Kidney (tissue), 14 donors: Measurements from ENCODE around the gene SPIB. TPM values are rescaled to one million over a fixed set of nuclear protein-coding genes. Genes with fewer than 3 reads are reported as not detected.

Experiments used
- DNase-seq, 5 donors: peaks; one replicate each; pipeline ENCODE4 v3.0.0-alpha.2; 2013 to 2020
- FAIRE-seq: peaks from 2 replicates; lab custom pipeline; 2012; peaks lifted over from hg19 to GRCh38; lab: Jason Lieb, UNC
- H3K27ac ChIP-seq, 2 donors: one replicate each; pipeline ENCODE4 v1.7.0; 2013; ENCODE audit warnings: low read depth in 2 of 2, low read length in 2 of 2, inconsistent platforms in 1 of 2
- H3K27me3 ChIP-seq: one replicate; pipeline ENCODE4 v1.7.1; 2013; ENCODE audit warnings: low read length, inconsistent platforms; ENCODE audit not compliant: control insufficient read depth, insufficient read depth
- H3K36me3 ChIP-seq, 3 donors: one replicate each; pipeline versions ENCODE4 v1.7.0 to v1.7.1; 2013; ENCODE audit warnings: low read length in 3 of 3, control low read depth in 1 of 3, inconsistent platforms in 1 of 3; ENCODE audit not compliant: insufficient read depth in 3 of 3, control insufficient read depth in 2 of 3
- H3K4me1 ChIP-seq, 3 donors: one replicate each; pipeline versions ENCODE4 v1.7.0 to v1.7.1; 2013; ENCODE audit warnings: low read length in 3 of 3, inconsistent platforms in 1 of 3, low read depth in 1 of 3; ENCODE audit not compliant: control insufficient read depth in 2 of 3, insufficient read depth in 2 of 3
- H3K4me3 ChIP-seq, 3 donors: one replicate each; pipeline versions ENCODE4 v1.7.0 to v1.8.1; 2013; ENCODE audit warnings: low read length in 3 of 3, control low read depth in 1 of 3, inconsistent platforms in 1 of 3
- H3K9ac ChIP-seq, 3 donors: one replicate each; pipeline versions ENCODE4 v1.7.0 to v1.7.1; 2013; ENCODE audit warnings: low read length in 3 of 3, control low read depth in 1 of 3, inconsistent platforms in 1 of 3
- H3K9me3 ChIP-seq, 3 donors: one replicate each; pipeline versions ENCODE4 v1.7.0 to v1.7.1; 2013; ENCODE audit warnings: low read length in 3 of 3, control low read depth in 1 of 3, inconsistent platforms in 1 of 3; ENCODE audit not compliant: control insufficient read depth in 2 of 3, insufficient read depth in 1 of 3
- intact Hi-C: fragments of 100-400 bp; cut with DNase I; formaldehyde crosslinking; loops from one replicate; pipeline ENCODE4 v1.11.1; 2022
- polyA plus RNA-seq: library from polyadenylated mRNA; stranded (reverse); fragments of 350-450 nt; fragmentation: Illumina TruSeq; extraction: RNeasy Lipid Tissue Mini Kit (QIAGEN cat#74804); gene quantifications from one replicate; pipeline ENCODE4 v1.2.3, GENCODE V29; 2014; ENCODE audit warnings: low read depth, low replicate concordance; ENCODE audit not compliant: insufficient read depth
- total RNA-seq: library from RNA; stranded (reverse); fragmentation: NEBNext Ultra II Directional; extraction: Animal tissue kit (Norgen Biotek cat#: 25700); gene quantifications from one replicate; pipeline ENCODE4 v1.2.1, GENCODE V29; 2021
- TF ChIP-seq, protein P1 (sequence below): IDR thresholded peaks from 3 replicates; pipeline ENCODE4 v1.5.1; 2012; ENCODE audit warnings: mild to moderate bottlenecking, moderate library complexity, borderline replicate concordance; ENCODE audit not compliant: insufficient read depth; ENCODE audit errors: extremely low read depth
- donor health status: control.
- donor health status: control.
- donor health status: control.
- donor health status: control.
- donor health status: control.
- donor health status: DM: yes; HTN: yes; CAD: no.
- donor health status: Normal renal cell carcinoma (clear cell type).

The SPIB gene
- total and polyA plus RNA-seq, 2 donors from 2014 or later, result 1.1 TPM; not detected in 1

DNA sequence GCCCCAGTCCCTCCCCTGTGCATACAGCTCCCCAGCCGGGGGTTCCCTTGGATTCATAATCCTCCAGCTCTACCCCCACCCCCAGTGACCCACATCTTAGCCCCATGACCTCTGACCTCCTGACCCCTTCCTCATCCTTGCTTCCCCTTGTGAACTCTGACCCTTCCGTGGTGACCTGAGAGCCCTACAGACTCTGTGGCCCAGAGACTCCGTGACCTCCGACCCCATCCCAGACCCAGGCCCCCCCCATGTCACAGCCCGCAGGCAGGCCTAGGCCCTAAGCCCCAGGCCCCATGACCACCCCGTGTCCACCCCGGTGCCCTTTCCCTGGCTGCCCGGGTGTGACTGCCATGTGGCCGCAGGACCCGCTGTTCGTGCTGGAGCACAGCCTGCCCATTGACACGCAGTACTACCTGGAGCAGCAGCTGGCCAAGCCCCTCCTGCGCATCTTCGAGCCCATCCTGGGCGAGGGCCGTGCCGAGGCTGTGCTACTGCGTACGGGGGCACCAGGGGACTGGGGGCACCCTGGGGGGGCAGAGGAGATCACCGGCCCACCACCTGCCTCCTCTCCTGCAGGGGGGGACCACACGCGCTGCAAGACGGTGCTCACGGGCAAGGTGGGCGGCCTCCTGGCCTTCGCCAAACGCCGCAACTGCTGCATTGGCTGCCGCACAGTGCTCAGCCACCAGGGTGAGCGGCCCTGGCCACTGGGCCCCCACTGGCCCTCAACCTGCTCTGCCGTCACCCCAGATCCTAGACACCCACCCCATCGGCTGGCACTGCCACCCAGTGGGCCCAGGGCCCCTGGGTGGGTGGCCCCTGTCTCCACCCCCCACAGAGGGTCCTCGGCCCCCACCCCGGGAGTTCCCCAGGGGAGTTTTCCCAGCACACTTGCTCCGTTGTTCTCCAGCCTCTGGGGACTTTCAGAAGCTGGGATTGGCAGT, 2.4 kb upstream of the SPIB start:
- Histone ChIP-seq H3K27me3 (peaks cover 5% of the 10 kb centered on the region), H3K9ac (no peak overlapping the region), H3K4me3 (no peak overlapping the region), H3K9me3 (no peaks in the 10 kb centered on the region), H3K36me3 (no peaks in the 10 kb centered on the region), H3K4me1 (no peaks in the 10 kb centered on the region), H3K27ac (no peak overlapping the region)
- TF ChIP-seq, protein P1, sequence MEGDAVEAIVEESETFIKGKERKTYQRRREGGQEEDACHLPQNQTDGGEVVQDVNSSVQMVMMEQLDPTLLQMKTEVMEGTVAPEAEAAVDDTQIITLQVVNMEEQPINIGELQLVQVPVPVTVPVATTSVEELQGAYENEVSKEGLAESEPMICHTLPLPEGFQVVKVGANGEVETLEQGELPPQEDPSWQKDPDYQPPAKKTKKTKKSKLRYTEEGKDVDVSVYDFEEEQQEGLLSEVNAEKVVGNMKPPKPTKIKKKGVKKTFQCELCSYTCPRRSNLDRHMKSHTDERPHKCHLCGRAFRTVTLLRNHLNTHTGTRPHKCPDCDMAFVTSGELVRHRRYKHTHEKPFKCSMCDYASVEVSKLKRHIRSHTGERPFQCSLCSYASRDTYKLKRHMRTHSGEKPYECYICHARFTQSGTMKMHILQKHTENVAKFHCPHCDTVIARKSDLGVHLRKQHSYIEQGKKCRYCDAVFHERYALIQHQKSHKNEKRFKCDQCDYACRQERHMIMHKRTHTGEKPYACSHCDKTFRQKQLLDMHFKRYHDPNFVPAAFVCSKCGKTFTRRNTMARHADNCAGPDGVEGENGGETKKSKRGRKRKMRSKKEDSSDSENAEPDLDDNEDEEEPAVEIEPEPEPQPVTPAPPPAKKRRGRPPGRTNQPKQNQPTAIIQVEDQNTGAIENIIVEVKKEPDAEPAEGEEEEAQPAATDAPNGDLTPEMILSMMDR, result no peak
- DNase-seq (peak in 2 of 5 donors; percentile 61 to 80), FAIRE-seq (no peak)
- intact Hi-C loops, result no loop called here

DNA sequence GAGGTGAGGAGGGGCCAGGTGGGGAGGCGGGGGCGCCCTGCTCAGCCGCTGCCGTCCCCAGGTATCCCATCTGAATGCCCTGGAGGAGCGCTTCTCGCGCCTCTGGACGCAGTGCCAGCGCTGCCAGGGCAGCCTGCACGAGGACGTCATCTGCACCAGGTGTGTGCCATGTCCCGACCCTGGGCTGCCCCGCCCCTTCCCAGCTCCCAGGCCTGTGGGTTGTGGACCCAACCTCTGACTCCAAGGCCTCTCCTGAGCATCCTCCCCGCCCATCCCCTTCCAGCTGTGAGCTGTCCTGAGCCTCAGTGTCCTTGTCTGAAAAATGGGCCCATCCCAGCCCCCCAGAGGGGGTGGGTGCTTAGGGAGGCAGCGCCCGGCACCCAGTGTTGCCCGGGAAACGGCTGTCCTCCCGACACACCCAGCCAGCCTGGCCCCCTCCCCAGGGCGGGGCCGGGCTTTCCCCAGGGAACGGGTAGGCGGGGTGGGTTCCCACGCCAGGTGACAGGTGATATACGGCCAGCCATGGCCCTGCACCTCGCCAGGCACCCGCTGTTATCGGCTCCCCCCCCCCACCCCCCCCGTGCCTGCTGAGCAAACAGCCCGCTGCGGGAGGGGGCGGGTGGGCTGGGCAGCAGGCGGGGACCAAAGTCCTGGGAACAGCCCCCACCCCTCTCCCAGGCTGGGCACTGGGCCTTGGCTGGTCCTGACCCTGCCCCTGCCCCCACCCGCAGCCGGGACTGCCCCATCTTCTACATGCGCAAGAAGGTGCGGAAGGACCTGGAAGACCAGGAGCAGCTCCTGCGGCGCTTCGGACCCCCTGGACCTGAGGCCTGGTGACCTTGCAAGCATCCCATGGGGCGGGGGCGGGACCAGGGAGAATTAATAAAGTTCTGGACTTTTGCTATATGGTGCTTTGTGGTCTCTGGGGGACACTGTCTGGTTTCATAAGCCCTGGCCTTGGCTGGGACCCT, 1.3 kb upstream of the SPIB start:
- Histone ChIP-seq H3K9ac (no peak overlapping the region), H3K27ac (no peak overlapping the region), H3K27me3 (peaks cover 5% of the 10 kb centered on the region), H3K9me3 (no peaks in the 10 kb centered on the region), H3K4me3 (no peak overlapping the region), H3K4me1 (no peaks in the 10 kb centered on the region), H3K36me3 (no peaks in the 10 kb centered on the region)
- DNase-seq (peak in 1 of 5 donors; percentile 55), FAIRE-seq (no peak)
- TF ChIP-seq, protein P1, result no peak
- intact Hi-C loops, result no loop called here

DNA sequence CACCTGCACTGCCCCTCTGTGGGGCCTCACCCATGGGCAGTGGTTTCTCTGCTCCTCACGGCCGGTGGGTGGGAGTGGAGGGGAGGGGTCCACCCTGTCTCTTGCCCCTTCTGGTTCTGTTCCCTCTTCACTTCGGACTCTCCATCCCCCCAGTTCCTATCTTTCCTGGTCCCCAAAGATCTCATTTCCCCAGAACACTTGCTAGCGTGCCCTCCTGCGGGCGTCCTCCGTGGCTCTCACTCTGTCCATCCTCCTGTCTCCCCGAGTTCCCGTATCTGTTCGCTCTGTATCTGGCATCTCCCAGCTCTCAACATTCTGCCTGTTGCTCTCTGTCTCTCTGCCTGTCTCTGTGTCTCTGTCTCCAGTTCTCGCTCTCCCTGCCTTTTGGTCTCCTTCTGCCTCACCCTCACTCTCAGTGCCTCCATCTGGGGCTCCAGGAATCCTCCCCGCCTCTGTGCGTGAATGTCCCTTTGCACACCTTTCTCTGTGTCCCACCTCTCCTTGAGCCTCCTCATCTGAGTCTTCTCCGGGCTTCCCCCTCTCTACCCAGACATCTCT, 363 bp downstream of the SPIB start:
- H3K36me3 ChIP-seq, result no peaks in the 10 kb centered on the region
- no peaks in the 10 kb centered on the region for H3K9me3 ChIP-seq
- no peak overlapping the region for H3K27ac ChIP-seq
- peaks cover 5% of the 10 kb centered on the region for H3K27me3 ChIP-seq
- no peaks in the 10 kb centered on the region for H3K4me1 ChIP-seq
- no peak overlapping the region for H3K4me3 ChIP-seq
- FAIRE-seq, result no peak
- intact Hi-C loops, result no loop called here
- H3K9ac ChIP-seq, result no peak overlapping the region
- TF ChIP-seq, protein P1, result no peak
- DNase-seq, result no peak
